GM21529 (cell line): ENCODE data around the gene ACAP3.

Experiments
- ATAC-seq: cut with Tn5 transposase; IDR thresholded peaks from one replicate; pipeline ENCODE4 v1.9.1; 2021; ENCODE audit not compliant: unreplicated experiment

ACAP3 gene

GRCh38 chr1:1307923-1308755 is at the start of gene ACAP3, which contains the start of gene PUSL1:
TSS of gene ACAP3 (minus strand) at chr1:1307930. CDS start at chr1:1307815, 115 bp downstream.
TSS of gene PUSL1 (plus strand) at chr1:1308597. CDS start at chr1:1308644, 47 bp downstream.
- ATAC-seq = peak; percentile 58

DNA sequence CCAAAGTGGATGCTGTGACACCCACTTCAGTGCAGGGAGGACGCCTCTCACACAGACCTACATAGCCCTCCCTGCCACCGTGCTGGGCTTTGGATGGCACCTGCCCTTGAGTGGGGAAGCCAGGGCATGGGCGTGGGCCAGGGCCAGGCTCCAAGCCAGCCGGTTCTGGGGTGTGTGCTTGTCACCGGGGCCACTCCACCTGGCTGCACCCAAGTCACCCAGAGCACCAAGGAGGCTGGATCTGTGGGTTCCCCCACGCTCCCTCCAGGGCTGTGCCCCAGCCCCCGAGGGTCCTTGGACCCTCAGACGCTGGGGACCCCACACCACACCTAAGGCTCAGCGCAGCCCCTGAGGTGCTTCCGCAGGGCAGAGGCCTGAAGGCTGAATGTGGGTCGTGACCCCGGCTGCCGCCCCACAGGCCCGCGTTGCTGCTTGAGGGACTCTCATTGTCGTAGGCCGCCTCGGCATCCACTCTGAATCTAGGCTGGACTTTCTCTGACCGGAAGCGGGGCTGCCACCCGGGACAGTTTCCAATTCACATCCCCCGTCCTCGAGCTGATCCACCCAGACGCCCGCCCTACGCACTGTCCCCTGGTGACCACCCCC is 49.2 kb upstream of the ACAP3 start:
- ATAC-seq = no peak

DNA sequence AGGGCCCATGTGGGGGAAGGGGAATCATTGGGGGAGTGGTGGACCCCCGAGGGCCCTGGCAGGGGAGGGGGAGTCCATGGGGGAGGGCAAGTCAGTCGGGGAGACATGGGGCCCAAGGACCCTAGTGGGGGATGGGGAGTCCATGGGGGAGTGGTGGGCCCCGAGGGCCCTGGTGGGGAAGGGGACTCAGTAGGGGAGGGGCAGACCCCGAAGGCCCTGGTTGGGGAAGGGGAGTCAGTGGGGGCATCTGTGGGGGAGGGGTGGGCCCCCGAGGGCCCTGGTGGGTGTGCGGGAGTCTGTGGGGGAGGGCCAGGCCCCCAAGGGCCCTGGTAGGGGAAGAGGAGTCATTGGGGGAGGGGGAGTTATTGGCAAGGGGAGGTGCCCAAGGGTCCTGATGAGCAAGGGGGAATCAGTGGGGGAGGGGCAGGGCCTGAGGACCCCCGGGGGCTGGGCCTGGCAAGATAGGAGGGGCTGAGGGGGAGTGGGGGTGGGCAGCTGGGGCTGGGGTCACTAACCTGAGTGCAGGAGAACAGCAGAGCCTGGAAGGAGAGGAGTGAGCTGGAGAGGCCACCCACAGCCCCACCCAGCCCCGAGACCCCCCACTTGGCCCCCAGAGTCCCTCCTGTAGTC is 48.6 kb upstream of the ACAP3 start:
- no peak for ATAC-seq

- ATAC-seq = no peak
These were observed 47.7 kb upstream of the ACAP3 start for GRCh38 chr1:1355416-1355815.

GRCh38 chr1:1354271-1355247 is 46.8 kb upstream of the ACAP3 start:
- no peak for ATAC-seq

GRCh38 chr1:1353389-1354151 is 45.8 kb upstream of the ACAP3 start:
- ATAC-seq = no peak

DNA sequence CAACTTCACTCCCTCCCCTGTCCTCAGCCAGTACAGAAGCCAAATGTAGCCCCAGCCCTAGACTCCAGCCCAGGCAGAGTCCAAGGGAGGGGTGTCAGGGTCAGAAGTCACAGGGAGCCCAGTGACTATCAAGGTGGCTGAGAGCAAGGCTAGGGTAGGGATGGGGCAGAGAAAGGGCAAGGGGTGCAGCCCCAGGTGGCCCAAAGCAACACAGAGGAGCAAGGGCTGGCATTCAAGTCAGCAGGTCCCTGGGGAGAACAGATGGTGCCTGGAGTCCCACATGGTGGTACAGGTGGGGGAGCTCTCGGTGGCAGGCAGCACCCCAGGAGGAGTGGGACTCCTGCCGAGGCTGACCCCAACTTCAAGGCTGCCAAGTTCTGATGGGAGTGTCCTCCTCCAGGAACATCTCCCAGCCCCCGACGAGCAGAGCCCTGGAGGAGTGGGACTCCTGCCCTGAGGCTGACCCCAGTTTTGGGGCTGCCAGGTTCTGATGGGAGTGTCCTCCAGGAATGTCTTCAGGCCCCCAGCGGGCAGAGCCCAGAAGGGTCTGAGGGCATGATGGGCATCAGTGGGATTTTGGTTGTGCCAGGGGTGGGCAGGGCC is 45.2 kb upstream of the ACAP3 start:
- ATAC-seq = no peak

DNA sequence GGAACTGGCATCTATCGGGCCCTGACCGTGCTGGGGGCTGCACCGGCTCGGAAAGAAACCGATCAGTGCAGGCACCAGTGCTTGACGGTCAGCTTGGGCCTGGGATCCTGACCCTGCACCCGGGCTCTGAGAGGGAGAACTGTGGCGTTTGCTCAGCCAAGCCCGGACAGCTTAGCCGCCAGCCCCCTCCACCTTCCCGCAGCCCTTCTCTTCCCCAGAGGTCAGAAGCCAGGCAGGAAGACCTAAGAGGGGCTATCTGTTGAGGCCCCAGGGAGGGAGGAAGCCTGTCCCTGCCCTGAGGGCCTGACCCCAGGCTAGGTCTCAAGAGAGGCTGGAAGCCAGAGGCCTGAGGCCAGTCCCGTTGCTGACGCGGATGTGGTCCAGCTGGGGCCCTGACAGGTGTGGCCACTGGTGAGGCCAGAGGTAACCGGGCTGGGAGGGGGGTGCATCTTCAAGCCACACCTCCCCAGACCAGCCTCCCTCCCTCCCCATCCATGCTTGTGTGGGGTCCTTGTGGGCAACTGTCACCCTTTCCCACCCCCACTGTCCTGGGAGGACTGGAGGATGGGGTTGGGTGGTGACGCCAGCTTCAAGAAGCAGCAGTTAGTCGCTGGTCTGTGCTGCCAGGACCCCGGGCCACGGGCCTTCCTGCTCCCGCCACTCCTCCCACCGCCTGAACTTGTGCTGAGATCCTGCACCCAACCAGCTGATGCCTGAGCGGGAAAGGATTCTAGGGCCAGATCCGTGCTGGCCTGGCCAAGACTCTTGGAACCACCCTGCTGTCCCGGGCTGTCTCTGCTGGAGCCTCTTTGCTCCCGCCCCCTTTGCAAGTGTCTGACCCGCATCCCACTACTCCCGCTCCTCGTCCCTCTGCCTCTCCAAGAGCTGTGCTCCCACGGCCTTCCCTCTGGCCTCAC is 44.0 kb upstream of the ACAP3 start:
- ATAC-seq = no peak

DNA sequence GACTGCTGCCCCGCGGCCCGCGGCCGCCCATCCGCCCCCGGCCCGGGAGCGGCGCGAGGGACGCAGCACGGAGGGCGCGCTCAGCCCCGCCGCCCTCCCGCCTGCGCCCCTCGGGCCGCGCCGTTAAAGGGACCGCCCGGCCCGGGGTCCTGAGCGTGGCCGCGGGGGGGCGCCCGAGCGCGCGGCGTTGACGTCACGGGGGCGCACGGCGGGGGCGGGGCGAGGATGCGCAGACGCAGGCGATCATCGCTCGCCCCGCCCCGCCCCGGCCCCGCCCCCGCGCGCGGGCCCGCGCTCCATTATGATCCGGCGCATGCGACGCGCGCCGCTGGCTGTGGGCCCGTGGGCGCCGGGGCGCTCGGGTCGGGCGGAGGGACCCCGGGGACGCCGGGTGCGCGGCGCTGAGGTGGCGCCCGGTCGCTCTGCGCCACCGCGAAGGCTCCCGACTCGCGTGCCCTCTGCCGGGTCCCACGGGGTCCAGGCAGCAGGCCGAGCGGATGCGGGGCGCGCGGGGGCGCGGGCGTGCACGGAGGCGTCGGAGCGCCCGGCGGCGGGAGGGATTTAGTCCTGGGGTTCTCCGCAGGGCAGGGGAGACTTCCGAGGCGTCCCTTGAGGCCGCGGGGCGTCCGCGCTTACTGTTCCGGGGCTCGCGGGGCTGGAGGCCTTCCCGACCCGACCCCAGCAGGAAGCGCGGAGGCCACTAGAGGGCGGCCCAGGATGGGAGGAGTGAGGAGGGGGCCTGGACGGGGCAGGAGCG is 41.7 kb upstream of the ACAP3 start, which contains the start of gene DVL1:
Gene DVL1, minus strand, starts transcription at position 163 of the 757 bp plus-strand sequence. CDS start 353 bp downstream, outside the sequence.
- peak; percentile 52 for ATAC-seq

DNA sequence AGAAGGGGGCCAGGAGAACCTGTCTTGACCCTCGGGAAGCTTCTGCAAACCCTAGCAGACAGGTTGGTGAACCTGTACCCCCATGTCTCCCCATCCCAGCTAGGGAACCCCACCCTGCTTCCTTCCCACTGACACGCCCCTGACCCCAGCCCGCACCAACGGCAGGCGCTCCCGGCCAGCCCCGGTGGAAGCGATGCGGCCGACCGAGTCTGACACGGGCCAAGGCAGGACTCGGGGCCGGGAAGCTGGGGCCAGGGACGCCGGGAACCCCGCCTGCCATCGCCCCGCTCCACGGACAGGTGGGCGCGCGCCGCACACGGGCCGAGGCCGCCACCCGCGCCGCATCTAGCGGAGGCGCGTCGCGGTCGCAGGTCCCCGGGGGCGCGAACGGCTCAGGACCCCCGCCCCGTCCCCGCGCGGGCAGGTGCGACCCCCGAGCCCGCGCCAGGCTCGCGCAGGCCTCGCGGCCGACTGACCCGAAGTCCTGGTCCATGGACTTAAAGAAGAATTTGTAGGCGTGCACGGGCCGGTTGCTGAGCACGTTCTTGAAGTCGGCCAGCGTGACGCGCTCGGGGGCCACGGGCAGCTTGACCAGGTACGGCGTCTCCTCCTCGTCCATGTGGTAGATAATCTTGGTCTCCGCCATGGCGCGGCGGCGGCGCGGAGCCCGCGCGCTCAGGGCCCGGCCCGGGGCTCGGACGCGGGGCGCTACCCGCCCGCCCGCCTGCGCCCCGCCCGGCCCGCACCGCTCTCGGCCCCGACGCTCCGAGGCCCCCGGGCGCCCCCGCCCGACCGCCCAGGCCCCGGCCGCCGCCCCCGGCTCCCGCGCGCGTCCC is 40.9 kb upstream of the ACAP3 start:
- peak; percentile 35 for ATAC-seq

DNA sequence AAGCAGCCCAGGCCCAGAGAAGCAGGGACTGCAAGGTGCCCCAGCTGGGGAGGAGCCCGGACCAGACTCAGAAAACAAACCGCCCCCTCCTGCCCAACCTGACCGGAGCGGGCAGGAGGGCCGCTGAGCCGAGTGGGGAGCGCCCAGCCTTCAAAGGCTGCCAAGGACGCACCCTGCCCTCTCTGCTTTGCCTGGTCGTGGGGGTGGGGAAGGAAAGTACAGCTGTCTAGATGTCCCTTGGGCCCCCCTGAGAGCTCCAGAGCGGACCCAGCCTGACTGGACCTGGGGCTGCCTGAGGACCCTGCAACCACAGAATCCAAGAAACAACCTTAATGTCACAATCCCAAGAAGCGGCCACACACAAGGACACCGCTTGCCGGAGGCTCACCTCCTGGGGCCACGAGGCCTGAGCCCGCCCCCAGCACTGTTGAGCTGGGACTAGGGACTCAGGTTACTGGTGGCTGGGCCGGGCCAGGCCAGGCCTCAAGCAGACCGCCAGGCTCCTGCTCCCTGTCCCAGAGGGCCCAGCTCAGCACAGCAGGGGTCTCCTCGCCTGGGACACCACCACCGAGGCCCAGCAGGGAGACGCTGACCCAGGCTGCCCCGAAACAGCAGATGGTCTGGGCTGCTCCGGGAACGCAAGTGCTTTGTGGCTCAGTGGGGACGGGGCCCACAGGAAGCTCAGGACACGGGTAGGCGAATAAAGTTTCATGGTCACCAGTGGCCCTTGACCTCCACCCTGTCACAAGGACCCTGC is 40.1 kb upstream of the ACAP3 start:
- no peak for ATAC-seq

- no peak for ATAC-seq
These were observed 39.4 kb upstream of the ACAP3 start for GRCh38 chr1:1347026-1347595.

GRCh38 chr1:1346501-1346890 is 38.8 kb upstream of the ACAP3 start:
- no peak for ATAC-seq

DNA sequence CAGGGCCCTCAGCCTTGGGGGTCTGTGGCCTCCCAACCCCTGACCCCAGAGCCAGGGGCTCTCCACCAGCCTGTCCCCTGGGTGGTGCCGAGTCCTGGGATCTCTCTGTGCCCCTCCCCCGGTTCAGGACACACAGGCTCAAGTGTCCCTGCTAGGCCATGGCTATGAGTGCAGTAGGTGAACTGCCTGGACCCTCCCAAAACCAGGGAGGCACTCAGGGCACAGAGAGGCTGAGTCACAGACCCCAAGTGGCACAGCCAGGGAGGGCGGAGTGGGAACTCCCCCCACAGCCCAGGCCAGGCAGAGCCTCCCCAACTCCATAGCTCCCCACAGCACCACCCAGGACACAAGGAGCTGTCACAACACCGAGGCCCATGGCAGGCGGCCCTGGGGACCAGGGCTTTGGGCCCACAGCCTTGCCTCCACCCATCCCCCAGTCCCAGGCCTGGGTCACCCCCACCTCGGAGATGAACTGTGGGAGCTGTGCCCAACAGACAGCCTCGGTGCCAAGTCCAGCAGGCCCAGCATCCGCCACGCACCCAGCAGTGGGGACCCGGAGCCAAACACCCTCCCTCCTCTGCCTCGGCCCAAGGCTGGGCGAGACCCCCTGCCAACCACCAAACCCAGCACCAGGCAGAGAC is 38.2 kb upstream of the ACAP3 start:
- no peak for ATAC-seq

DNA sequence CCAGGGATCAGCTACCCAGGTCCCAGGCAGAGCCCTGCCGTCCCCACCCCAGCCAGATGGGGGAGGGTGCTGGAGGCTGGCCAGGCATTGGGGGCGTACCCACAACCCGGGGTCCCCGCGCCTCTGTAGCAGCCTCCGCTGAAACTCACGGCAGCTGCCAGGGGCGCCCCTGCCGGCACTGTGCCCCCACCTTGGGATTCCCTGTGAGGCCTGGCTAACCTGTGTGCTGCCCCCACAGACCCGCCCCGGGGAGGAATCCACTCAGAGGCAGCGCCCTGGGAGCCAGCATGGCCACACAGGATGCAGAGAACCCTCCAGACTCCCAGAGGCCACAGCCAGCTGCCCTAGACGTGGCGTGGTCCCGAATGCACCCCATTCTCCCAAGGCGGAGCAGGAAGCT is 37.7 kb upstream of the ACAP3 start:
- no peak for ATAC-seq
